Stimulated activated CD8-positive, alpha-beta memory T cell treated with anti-CD3 and anti-CD28 coated beads, Interleukin-15, amount 100 ng/mL, for 48 hours (primary cell): Measurements from ENCODE around the gene ATF7.
"Not testable (repeated sequence)": the region's sequence is repeated elsewhere in the genome, so short reads cannot be mapped to it uniquely, and the experiment has no call there.

Experiments used
- DNase-seq, 2 donors: peaks; one replicate each; pipeline ENCODE4 v3.0.0-alpha.2; 2020; ENCODE audit warnings: low read depth in 2 of 2

Gene ATF7

DNA sequence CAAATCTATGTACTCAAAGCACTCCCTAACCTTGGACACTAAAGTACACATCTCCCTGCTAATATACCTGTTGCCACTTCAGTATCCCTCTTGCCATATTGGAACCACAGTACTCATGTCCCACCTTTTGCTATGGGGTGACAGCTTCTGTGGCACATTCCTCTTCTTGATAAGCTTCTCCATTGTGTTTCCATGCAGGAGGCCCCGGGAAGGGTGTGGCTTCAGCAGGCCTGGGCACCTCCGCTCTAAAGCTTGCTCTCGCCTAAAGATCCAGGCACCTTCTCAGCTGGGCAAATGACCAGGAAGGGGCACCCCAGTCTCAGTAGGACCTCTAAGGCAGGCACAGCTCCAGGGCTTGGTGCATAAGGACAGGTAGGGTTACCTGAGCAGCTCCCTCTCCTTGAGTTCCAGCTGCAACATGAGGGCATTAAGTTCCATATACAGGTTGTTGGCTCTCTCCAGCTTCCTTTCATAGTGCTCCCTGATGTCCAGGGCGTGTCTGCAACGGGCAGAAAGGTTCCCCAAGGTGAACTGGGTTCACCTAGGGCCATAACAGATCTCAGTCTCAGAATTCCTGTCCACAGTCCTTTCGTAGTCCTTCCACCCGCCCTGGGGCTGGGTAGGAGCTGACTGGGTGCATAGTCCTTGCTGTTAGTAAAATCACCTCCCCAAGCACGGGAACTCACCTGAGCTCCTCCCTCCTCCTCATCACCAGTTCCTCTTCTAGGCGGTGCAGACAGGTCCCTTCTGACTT is 142.8 kb downstream of the ATF7 start:
- DNase-seq: no peak

DNA sequence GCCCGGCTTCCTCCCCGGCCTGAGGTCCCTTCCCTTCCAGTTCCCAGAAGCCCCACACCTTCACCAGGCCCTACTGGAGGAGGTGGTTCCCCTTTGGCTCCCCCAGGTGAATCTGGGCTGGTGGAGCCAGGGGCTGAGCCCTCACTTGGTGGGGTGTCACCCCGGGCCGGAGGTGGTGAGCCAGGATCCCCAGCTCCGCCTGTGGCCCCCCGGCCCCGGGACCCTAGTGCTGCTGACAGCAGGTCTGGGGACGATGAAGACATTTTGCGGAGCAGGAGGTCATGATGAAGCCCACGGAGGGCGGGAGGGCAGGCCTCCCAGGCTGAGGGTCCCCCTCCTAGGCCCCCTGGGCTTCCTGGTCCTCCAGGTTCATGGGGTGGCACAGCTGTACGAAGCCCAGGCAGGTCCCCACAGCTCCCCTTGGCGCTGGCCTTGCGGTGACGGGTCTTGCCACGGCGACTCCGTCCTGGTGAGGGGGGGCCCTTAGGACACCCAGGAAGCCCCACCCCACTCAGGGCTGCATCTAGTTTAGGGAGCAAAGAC is 143.5 kb downstream of the ATF7 start:
- DNase-seq: no peak

DNA sequence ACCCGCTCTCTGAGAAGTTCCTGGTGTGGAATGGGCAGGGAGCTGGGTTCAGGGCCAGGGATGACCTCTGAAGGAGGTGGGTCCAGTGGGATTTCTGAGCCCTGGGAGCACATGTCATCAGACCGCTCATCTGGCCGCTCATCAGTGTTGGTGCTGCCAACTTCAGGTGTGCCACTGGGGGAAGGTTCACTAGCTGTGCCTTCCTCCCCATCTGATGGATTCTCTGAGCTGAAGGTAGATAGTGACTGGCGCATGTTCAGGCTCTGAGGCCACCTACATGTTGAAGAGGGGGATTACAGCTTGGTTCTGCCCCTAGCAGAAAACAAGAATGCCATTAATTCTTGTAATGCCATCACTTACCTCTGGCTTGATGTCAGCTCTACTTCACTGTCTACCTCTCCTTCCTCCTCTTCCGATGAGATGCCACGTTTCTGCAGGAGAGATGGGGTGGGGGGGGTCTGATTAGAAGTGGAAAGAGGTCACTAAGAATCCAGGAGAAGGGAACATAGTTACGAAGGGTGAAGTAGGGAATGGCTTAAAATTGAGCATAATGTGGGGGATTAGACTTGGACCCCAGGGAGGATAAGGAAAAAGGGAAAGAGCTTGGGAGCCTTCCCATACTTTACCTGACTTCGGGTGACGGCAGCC is 144.1 kb downstream of the ATF7 start:
- no peak for DNase-seq

DNA sequence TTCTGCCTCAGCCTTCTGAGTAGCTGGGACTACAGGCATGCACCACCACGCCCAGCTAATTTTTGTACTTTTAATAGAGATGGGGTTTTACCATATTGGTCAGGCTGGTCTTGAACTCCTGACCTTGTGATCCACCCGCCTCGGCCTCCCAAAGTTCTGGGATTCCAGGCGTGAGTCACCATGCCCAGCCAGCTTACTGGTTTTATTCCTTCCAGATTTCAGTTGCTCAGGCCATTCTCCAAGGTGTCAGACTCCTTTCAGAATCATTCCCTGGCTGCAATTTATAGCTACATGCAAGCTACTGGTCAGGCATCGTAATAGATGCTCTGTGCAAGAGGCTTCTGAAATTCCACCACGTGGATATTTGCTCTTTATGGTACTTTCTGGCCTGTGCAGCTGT is 144.7 kb downstream of the ATF7 start:
- not testable (repeated sequence) for DNase-seq

DNA sequence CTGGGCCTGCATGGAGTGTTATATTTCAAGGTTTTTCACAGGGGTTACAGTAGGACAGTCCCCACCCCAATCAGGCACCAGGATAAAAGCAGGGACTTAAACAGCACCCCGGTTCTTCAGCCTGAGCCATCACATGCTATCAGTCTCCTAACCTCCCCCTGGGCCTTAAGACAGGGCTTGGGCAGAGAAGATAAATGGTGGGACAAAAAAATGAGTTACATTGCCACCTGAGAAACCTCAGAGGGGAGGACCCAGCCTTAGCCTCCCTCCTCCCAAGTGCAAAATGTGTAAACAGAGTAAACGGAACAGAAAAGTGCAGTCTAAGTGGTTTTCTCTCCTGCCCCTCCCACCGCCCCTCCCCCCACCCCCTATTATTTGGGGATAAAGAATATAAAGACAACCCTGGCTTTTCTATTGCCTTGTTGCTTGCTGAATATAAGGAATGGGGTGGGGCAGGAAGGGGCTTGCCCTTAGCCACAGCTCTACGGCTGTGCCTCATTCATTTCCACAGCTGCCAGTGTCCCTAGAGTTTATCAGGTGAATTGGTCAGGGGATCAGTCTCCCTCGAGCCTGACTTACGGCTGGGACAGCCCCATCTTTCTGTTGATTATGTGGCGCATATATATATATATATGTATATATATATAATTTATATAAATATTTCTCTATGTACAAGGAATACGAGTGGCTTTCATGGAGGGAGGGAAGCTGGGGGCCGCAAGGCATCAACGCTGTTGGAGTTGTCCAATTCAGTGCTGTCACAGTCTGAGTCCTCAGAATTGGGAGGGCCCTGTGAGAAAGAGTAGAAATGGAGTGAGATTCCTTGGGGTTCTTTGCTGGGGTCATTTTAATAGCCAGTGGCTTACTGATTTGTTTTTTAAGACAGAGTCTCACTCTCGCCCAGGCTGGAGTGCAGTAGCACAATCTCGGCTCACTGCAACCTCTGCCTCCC is 145.4 kb downstream of the ATF7 start:
- no peak for DNase-seq

DNA sequence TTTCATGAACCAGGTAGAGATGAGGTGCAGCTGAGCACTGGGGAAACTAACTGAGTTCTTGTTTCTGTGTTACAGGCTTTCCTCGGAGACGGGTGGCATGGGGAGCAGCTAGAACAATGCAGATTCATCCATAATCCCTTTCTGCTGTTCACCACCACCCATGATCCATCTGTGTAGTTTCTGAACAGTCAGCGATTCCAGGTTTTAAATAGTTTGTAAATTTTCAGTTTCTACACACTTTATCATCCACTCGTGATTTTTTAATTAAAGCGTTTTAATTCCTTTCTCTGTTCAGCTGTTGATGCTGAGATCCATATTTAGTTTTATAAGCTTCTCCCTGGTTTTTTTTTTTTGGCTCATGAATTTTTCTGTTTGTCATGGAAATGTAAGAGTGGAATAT is 146.9 kb downstream of the ATF7 start:
- DNase-seq: no peak

DNA sequence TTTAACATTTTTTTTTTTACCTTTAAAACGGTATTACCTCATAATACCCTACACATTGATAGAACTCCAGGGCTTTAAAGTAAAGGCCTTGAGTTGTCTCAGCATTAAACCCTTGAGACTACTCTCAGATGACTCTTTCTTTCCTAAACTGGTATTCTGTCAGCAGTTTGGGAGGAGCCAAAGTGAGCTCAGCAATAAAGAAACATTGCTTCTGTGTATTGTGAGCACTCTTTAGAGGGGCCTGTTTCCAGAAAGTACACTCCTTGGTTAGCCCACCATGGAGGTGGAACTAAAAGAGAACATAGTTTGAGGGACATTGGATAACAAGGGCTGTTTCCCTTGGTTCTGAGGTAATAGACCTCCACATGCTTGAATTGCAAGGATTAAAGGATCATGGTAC is 147.3 kb downstream of the ATF7 start:
- no peak for DNase-seq

DNA sequence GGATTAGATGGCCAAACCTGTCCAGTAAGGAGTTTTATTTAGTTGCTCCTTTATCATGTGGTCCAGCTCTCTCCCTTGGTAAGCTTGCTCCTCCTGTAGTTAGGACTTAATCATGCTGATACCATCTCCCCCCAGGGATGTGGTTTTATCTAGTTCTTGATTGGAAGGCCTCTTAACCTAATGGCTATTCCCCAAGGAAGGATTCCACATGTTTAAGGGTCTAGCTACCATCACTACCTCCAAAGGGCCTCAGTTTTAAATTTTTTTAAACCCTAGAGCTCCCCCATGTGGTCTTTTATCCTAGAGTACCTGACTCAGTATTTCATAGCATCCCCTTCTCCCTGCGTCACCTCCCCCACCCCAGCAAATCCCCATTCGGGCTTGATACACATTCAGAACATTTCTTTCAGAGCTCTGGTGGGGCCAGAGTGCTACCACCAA is 149.4 kb downstream of the ATF7 start:
- DNase-seq: no peak

DNA sequence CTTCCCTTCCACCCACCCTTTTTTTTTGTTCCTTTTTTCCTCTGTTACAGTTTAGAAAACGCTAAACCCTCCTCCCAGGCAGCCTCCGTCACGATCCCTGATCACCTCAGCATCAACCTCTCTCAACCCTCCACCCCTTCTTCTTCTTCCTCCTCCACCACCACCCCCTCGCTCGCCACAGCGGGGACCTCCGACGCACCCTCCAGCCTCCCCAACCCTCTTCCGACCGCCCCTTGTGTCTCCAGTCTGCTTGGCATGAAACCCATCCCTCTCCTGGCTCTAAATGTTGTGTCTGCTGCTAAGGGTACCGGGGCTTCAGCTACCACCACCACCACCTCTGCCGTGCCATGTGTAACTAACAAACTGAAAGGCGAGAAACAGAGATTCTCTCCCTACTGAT is 151.4 kb downstream of the ATF7 start:
- no peak for DNase-seq

DNA sequence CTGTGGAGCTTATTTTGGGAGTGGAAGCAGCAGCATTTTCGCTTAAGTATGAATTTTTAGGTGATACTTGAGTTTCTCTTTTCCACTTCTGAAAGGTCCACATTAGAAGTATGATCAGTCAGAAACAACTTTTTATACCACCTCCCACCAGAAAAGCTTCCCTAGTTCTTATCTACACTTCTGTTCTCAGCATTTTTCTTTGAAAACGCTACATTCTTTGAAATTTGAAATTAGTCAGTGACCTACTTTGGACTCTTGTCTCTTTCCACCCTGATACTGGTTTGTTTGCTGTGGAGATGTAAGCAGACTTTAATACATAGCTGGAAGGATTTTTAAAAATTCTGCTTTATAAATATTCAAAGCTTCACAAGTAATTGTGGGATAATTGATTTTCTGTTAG is 152.1 kb downstream of the ATF7 start:
- DNase-seq: no peak

DNA sequence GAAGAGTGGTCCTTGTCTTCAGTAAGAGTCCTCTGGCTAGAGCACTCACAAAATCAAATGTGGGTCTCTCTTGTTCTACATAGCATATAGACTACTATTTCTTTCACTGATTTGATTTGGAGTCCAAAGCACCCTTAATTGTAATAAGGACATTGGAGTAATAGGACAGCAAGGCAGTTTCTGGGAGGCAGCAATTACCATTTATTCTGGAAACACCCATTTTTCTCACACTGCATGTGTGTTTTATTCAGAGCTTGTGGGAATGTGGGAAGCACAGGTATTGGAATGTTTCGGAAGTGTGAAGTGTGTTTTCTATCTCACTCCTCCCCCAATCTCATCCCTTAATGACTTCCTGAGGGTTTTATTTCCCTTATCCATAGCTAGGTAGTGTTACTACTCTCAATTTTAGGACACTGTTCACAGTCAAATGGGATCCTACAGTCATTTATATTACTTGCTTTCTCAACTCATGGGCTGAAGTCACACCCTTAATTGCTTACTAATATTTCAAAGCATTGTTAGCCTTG is 154.1 kb downstream of the ATF7 start:
- DNase-seq: no peak

DNA sequence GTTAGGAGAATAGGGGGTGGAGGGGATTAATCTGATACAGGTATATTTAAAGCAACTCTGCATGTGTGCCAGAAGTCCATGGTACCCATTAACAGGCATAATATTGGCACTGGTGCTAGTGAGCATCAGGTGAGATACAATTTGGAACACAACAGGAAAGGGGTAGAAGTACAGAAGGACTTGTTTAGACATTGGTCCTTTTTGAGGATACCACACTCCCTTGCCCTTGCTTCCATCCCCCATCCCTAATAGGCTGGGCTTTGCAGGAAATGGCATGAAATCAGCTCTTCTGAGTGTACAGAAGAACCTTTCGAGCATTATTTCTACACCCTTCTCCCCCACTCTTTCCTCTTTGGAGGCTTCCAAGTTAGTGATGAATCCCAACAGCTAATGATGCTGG is 157.9 kb downstream of the ATF7 start:
- no peak for DNase-seq

DNA sequence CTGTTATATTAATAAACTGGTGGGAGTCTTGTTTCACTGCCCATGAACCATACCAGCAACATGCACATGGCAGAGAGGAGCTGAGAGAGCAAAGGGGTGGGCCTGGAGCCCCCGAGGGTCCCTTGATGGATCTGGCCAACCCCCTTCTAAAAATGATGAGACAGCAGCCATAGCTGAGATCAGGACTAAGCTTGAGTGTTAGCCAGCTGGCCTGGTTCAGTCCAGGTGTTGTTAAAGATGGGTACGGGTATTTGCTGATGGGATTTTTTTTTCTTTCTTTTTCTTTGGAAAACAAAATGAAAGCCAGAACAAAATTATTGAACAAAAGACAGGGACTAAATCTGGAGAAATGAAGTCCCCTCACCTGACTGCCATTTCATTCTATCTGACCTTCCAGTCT is 158.3 kb downstream of the ATF7 start:
- DNase-seq: no peak

DNA sequence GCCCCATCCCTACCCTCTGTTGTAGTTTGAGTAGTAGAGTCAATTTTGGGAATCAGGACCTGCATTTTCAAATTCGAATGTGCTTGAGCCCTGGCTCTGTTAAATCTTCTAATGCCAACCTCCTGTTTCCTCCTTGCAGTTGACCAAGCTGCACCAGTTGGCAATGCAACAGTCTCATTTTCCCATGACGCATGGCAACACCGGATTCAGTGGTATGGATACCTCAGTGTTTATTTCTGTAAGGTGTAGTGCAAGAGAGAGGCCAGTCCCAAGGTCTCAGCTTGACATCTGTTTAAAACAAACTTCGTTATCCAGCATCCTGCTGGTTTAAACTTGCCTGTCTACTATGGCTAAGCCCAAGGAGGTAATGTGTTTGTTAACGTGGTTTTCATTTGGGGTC is 159.1 kb downstream of the ATF7 start:
- no peak for DNase-seq

DNA sequence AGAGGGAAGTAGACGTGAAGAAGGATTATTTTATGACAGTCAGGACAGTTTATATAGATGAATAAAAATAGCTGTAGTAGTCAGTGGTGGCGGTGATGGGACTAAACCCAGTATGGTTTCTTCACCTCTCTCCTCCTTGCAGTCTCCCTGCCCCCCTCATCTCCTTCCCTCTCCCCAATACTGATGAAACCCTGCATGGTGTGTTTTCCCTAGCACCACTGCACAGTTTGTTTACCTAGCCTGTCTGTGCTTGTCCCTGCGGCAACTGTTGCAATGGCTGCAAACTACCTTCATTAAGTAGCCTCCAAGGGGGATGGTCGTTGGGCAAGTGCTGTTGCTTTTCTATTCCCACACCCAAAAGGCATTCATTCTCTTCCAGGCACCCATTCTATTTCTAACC is 159.5 kb downstream of the ATF7 start:
- no peak for DNase-seq

DNA sequence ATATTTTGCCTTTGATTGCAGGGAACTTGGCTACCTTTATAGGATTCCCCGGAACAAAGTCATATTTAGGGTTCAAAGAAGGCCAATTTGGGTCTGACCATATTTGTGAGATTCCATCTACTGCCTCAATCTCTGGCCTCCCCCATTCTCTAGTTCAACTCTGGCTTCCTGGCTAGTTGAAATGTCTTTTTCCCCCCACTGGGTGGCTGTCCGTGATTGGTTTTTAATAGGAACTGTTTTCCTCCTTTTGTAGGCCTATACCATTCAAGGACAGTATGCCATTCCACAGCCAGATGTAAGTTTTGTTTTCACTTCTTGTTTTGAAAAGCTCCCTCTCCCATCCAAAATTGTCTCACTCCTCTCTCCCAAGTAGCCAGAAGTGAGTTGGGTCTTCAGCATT is 160.5 kb downstream of the ATF7 start:
- DNase-seq: no peak

DNA sequence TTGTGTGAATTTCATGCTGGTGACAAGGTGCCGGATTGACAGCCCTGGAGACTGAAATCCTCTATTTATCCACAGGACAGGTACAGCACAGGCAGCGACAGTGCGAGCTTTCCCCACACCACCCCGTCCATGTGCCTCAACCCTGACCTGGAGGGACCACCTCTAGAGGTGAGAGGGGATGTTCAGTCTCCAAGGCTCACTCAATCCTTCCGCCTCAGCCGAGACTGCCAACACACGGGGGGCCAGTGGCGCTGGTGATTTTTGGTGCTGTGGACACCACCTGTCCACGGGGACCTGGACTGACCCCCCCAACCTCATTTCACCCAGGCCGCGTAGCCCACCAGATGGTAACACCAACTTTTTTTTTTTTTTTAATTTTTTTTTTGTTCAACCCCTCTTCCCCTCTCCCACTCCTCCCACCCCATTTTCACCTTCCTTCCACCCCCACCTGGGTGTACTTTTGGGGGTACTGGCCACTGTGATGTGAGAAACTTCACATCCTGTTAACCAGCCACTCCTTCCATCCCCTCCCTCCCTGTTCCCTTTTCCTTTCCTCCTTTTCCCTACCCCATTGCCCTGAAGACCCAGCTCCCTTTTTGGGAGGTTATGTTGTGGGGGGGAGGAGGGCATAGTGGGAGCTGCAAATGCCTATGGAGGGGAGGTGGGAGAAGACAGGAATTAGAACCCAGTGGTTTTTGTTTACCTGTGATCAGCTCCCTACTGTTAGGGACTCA is 161.3 kb downstream of the ATF7 start:
- DNase-seq: no peak

DNA sequence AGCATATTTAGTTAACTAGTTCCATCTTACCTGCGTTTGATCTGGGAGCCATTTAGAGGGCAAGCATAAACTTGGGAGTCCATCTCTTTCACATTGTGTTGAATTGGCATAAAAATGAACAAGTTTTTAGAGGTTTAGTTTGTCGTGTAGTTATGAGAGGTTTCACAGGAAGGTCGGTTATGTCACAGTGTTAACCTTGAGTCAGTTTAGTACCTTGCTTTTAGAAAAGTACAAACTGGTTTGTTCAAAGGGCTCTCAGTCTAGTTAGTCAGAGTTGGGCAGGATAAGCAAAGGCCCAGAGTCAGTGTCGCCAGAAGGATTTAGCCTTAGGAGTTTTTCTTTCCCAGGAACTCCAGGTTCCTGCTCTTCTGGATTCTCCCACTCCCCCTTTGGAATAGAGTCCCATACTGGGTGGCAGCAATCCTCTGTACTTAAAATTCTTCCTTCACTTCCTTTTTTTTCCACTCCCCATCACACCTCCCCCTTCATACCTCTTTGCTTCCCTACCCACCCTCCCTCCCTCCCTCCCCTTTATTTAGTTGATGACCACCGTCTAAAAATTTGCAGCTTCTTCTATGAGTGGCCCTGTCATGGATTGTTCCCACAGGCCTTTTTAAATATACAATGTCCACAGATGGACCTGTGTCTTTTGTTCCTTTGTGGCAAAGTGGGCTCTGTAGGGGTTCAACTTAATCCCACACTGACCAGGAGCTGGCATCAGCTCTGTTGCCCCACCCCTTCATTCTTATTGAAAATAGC is 162.2 kb downstream of the ATF7 start:
- no peak for DNase-seq

DNA sequence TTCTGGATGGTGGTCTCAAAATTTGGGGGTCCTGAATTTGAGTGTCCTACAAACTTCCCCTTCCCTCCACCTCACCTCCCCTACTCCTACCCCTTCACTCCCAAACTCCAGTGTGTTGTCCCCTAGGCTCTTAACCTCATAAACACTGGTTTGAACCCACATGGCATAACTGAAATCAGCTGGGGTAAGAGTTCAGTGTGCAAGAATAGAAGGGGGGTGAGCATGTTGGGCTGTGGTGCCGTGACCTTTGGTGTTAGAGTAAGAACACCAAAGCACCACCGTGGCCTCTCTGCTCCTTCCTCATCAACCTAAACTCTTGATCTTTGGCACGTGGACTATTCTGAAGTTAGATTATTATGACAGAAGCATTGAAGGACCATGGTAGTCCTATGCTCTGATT is 163.2 kb downstream of the ATF7 start:
- DNase-seq: no peak

DNA sequence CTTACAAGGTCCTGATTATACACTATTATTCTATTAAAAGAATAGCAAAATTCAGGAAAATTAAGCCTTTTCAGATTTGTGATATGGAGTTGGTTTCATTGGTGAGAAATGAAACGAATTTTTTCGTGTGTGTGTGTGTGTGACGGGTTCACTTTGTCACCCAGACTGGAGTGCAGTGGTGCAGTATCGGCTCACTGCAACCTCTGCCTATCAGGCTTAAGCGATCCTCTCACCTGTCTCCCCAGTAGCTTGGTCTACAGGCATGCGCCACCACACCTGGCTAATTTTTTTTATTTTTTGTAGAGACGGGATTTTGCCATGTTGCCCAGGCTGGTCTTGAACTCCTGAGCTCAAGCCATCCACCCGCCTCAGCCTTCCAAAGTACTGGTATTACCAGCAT is 164.6 kb downstream of the ATF7 start:
- DNase-seq: no peak

DNA sequence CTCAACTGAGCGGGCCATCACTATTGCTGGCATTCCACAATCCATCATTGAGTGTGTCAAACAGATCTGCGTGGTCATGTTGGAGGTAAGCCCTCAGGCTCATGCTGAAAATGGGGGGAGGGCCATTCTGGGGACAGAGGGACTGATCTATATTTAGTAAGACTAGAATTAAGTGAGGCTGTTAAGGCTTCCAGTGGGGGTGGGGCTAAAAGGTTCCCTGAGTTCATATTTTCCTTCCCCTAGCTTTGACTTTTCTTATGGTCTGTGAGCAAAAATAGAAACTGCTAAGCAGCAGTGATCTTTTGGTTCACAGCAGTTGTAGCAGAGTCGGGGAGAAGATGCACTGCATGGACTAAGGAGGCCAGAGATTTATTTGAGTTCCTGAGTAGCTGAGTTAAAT is 165.1 kb downstream of the ATF7 start:
- DNase-seq: no peak
